GM13976 (cell line): Measurements from ENCODE around the gene ADGRE1.

Experiments
- DNase-seq: peaks from one replicate; pipeline ENCODE4 v3.0.0; 2012; ENCODE audit warnings: low spot score
- in situ Hi-C: fragments of 300-500 bp; cut with MboI; formaldehyde crosslinking; loops from one replicate; pipeline ENCODE4 v1.12.0; 2022; ENCODE audit warnings: low sequenced_read_pairs, mixed read lengths, inconsistent platforms; ENCODE audit not compliant: unreplicated experiment
- TF ChIP-seq, protein P1 (sequence below): IDR thresholded peaks from 2 replicates; pipeline ENCODE4 v1.5.1; 2012; ENCODE audit warnings: borderline replicate concordance, mild to moderate bottlenecking; ENCODE audit not compliant: insufficient read depth; ENCODE audit errors: extremely low read depth, missing control alignments, control extremely low read depth

ADGRE1 gene

DNA sequence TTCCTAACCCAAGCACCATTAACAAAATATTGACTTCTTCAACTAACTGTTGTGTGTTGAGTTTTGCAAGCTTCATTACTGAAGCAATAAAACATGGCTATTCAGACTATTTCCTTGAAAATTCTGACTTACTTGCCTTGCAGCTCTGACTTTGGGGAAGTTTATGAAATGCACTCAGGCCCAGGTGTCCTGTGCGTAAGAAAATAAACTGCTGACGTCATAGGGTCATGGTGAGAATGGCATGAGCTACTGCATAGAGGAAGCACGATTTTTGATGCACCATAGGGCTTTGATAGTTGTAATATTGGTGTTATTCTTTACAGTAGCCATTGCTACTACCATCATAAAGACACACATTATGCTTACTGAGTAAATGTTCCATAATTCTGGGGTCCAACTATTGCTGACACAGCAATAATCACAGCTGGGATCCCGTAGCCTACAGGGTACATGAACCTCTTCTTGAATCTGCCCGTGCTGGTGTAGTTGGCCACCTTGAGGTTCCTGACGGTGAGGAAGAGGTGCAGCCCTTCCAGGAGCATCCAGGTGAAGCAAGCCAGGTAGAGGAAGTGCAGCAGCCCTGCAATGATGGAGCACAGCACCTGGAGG lies 76.0 kb downstream of the ADGRE1 start:
- in situ Hi-C loops, result no loop called here
- TF ChIP-seq, protein P1, sequence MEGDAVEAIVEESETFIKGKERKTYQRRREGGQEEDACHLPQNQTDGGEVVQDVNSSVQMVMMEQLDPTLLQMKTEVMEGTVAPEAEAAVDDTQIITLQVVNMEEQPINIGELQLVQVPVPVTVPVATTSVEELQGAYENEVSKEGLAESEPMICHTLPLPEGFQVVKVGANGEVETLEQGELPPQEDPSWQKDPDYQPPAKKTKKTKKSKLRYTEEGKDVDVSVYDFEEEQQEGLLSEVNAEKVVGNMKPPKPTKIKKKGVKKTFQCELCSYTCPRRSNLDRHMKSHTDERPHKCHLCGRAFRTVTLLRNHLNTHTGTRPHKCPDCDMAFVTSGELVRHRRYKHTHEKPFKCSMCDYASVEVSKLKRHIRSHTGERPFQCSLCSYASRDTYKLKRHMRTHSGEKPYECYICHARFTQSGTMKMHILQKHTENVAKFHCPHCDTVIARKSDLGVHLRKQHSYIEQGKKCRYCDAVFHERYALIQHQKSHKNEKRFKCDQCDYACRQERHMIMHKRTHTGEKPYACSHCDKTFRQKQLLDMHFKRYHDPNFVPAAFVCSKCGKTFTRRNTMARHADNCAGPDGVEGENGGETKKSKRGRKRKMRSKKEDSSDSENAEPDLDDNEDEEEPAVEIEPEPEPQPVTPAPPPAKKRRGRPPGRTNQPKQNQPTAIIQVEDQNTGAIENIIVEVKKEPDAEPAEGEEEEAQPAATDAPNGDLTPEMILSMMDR, result no peak
- DNase-seq, result no peak

DNA sequence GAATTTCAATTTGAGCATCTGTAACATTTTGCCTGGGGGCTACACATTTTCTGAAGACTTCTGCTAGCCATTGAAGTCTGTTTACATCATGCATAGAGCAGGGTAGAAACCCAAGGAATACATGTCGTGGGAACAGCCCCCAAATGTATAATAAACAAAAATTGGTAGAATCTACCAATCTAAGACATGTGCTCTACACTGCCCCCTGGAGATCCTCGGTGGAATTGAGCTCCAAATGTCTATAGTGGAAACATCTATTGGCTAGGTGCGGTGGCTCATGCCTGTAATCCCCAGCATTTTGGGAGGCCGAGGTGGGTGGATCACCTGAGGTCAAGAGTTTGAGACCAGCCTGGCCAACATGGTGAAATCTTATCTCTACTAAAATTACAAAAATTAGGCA lies 76.6 kb downstream of the ADGRE1 start:
- in situ Hi-C loops, result no loop called here
- no peak for DNase-seq
- TF ChIP-seq, protein P1, result peak; percentile 19

DNA sequence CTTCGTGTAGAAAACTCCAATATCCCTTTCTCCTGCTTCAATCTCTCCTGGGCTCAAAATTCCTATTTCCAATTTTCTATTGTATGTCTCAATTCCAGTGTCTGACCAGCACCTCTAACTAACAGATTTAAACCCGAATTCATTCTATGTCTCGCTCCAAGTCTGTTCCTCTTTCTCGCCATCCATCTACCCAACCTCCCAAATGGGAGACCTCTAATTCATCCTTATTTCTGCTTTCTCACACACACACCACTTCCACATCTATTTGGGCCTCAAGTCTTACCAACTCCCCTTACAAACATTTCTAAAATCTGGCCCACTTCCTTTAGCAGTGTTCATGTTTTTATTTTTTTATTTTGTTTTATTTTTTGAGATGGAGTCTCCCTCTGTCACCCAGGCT lies 80.6 kb downstream of the ADGRE1 start:
- in situ Hi-C loops, result no loop called here
- no peak for DNase-seq
- TF ChIP-seq, protein P1, result no peak

DNA sequence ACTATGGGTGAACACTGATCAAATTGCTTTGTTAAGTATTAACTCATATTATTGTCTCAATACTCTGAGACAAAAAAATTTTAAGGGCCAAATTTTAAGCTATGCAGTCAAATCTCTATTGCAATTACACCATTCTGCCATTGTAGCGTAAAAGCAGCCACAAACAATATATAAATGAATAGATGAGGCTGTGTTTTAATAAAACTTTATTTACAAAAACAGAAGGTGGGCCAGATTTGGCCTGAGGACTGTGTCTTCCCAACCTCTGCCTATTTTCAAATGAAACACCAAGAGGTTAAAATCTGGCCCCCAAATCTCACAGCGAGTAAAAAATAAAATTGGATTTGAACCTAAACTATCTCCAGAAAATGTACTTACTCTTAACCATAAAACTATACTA lies 82.1 kb downstream of the ADGRE1 start:
- in situ Hi-C loops, result no loop called here

DNA sequence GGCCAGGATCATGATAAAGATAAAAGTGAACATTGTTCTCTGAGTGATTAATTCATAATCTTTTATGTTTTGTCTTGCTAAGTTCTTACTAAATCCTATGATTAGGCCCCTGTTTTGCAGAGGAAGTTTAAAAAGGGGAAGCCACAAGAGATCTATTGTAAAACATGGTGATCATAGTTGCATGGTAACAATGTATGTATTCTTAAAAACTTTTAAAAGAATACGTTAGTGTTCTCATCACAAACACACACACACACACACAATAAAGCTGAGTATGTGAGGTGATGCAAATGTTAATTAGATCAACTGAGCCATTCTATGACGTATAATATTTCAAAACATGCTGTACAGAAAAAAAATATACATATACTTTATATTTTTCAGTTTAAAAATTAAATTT lies 82.6 kb downstream of the ADGRE1 start:
- TF ChIP-seq, protein P1, result no peak
- DNase-seq, result no peak
- in situ Hi-C loops, result no loop called here

More for the DNA sequence above, 82.1 kb downstream of the ADGRE1 start:
- DNase-seq, result no peak
- TF ChIP-seq, protein P1, result no peak

DNA sequence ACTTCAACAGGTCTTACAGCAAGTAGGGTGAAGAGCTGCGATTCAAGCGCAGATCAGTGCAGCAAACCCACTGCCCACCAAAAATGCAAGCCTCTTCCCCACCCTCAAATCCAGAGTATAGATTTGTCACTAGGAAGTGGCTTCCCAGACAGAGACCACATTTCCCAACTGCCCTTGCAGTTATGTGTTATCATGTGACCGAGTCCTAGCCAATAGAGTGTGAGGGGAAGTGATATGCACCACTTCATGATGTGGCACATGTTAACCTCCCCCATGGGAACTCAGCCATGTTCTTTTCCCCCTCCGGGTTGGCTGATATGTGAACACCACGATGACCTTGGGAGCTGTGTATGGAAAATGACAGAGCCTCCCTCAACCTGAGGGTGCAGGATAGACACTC lies 83.1 kb downstream of the ADGRE1 start:
- in situ Hi-C loops, result no loop called here
- TF ChIP-seq, protein P1, result no peak
- no peak for DNase-seq
